A549 treated with CpdA at 1 μM for 4 hours (cell line): ENCODE results near the gene KIF1A. TPM values are rescaled to one million over a fixed set of nuclear protein-coding genes. Genes with fewer than 3 reads are reported as not detected.

ENCODE experiments used
- total RNA-seq: library from RNA; stranded (reverse); fragments of 200-300 nt; extraction: Qiagen RNA extraction; gene quantifications from 5 replicates; pipeline ENCODE4 v1.2.3, GENCODE V29; 2022; ENCODE audit warnings: low read depth

The KIF1A gene, protein sequence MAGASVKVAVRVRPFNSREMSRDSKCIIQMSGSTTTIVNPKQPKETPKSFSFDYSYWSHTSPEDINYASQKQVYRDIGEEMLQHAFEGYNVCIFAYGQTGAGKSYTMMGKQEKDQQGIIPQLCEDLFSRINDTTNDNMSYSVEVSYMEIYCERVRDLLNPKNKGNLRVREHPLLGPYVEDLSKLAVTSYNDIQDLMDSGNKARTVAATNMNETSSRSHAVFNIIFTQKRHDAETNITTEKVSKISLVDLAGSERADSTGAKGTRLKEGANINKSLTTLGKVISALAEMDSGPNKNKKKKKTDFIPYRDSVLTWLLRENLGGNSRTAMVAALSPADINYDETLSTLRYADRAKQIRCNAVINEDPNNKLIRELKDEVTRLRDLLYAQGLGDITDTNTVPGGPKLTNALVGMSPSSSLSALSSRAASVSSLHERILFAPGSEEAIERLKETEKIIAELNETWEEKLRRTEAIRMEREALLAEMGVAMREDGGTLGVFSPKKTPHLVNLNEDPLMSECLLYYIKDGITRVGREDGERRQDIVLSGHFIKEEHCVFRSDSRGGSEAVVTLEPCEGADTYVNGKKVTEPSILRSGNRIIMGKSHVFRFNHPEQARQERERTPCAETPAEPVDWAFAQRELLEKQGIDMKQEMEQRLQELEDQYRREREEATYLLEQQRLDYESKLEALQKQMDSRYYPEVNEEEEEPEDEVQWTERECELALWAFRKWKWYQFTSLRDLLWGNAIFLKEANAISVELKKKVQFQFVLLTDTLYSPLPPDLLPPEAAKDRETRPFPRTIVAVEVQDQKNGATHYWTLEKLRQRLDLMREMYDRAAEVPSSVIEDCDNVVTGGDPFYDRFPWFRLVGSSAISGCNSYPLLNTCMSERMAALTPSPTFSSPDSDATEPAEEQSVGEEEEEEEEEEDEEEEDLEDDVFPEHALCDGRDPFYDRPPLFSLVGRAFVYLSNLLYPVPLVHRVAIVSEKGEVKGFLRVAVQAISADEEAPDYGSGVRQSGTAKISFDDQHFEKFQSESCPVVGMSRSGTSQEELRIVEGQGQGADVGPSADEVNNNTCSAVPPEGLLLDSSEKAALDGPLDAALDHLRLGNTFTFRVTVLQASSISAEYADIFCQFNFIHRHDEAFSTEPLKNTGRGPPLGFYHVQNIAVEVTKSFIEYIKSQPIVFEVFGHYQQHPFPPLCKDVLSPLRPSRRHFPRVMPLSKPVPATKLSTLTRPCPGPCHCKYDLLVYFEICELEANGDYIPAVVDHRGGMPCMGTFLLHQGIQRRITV (N-terminal part only)
- 0.65 to 1.3 TPM (median 0.76 TPM) in 5 replicates for total RNA-seq

DNA sequence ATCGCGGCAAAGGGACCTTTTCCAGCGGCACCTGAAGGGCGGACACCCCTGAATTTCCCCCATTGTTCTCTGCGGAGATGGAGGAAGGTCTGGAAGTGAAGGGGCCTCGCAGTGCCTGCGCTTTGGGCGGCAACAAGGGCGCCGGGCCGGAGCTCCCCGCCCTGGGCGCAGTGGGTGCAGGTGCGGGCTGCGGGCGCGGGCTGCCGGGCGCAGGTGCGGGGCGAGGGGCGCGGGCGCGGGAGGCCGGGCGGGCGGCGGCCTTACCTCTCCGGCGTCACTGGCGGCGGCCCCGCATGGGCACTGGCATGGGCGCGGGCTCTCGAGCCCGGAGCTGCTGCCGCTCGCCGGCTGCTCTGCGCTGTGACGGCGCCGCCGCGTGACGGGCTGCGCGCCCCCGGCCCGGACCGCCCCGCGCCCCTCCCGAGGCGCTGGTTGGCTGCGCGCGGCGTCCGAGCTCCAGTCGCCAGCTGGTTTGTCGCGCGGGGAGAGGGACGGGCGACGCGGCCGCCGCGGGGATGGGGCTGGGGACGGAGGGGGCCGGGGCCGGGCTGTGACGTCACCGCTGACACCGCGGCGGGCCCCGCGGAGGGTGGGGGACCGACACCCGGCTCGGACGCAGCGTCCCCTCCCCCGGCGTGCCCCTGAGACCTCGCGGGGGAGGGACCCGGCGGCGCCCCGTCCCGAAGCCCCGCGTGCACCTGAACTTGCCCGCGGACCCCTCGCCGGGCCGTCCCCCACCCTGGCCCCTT is at the start of gene KIF1A:
Gene KIF1A, minus strand, starts transcription at position 362 of the 749 bp plus-strand sequence. CDS start 22,467 bp downstream, outside the sequence.

DNA sequence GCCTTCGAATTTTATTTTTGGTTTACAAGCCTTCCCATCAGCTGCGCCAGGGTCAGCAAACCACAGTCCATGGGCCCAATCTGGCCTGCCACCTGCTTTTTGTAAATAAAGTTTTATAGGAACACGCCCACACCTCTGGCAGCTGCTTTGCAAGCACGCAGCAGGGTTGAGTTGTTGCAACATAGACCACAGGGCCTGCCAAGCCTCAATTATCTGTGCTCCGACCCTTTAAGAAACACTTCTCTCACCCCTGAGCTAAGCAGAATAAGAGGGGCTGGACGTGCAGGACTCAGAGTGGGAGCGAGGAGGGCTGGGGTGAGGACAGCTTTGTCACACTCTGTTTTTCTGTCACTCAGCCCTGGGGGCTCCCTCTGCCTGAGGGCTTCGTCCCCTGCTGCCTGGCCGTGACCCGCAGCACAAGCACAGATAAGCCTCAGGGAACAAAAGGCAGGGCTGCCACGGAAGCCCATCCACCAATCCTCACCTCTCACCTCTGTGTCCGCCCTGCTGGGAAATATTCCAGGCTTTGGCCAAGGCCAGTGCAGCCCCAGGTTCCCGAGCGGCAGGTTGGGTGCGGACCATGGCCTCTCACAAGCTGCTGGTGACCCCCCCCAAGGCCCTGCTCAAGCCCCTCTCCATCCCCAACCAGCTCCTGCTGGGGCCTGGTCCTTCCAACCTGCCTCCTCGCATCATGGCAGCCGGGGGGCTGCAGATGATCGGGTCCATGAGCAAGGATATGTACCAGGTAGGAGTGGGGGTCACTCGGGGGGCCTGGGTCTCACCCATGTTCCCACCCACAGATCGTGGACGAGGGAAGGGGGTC is 48.5 kb upstream of the KIF1A start, which contains the start of gene AGXT:
Gene AGXT, plus strand, starts transcription at position 539 of the 823 bp plus-strand sequence. Its CDS starts 42 bp downstream, at position 581.

DNA sequence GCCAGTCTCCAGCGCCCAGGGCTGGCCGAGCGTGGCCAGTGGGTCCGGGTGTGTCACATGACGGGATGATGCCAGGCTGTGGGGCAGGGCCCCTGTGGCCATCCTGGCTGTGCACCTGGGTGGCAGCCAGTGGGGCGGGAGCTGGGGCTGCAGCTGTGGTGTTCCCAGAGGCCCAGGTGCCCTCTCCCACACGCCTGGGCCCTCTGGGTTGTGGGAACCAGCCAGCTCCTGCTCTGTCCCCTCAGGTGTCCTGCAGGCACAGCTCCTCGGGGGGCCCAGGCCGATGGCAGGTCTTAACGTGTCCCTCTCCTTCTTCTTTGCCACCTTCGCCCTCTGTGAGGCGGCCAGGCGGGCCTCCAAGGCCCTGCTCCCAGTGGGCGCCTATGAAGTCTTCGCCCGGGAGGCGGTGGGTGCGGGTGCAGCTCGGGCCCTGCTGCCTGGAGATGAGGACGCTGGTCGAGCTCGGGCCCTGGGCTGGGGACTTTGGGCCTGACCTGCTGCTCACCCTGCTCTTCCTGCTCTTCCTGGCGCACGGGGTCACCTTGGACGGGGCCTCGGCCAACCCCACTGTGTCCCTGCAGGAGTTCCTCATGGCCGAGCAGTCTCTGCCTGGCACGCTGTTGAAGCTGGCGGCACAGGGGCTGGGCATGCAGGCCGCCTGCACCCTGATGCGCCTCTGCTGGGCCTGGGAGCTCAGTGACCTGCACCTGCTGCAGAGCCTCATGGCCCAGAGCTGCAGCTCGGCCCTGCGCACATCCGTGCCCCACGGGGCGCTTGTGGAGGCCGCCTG is 128.2 kb downstream of the KIF1A start, which contains the start of gene AQP12A:
Gene AQP12A, plus strand, starts transcription at position 236 of the 790 bp plus-strand sequence. Its CDS starts 48 bp downstream, at position 284.

DNA sequence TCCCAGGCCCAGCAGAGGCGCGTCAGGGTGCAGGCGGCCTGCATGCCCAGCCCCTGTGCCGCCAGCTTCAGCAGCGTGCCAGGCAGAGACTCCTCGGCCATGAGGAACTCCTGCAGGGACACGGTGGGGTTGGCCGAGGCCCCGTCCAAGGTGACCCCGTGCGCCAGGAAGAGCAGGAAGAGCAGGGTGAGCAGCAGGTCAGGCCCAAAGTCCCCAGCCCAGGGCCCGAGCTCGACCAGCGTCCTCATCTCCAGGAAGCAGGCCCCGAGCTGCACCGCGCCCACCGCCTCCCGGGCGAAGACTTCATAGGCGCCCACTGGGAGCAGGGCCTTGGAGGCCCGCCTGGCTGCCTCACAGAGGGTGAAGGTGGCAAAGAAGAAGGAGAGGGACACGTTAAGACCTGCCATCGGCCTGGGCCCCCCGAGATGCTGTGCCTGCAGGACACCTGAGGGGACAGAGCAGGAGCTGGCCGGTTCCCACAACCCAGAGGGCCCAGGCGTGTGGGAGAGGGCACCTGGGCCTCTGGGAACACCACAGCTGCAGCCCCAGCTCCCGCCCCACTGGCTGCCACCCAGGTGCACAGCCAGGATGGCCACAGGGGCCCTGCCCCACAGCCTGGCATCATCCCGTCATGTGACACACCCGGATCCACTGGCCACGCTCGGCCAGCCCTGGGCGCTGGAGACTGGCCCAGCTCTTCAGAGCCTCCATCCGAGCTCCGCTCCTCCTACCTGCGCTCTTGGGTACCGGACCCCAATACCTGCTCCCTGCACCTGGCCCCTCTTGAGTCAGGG is 137.4 kb downstream of the KIF1A start, which contains the start of gene AQP12B:
Gene AQP12B, minus strand, starts transcription at position 455 of the 794 bp plus-strand sequence. Its CDS starts 48 bp downstream, at position 407.

Other genes starting within 250 kb of the KIF1A start
- 15.9 to 28.9 TPM (median 22.6 TPM) in 5 replicates for gene CAPN10, start 233.5 kb downstream of the KIF1A start, total RNA-seq
- gene GPR35, start 194.7 kb downstream of the KIF1A start, total RNA-seq = 0.40 to 1.3 TPM (median 0.93 TPM) in 5 replicates
- not detected in 5 replicates for gene AQP12B, start 137.3 kb downstream of the KIF1A start, total RNA-seq
- gene AQP12A, start 128.4 kb downstream of the KIF1A start, total RNA-seq = not detected in 5 replicates
- 0.05 TPM in 1 of 5 replicates, not detected in the others for gene AGXT, start 48.6 kb upstream of the KIF1A start, total RNA-seq
- 0.03 to 0.17 TPM (median 0.15 TPM) in 3 of 5 replicates, not detected in the others for gene MAB21L4, start 75.9 kb upstream of the KIF1A start, total RNA-seq
- not detected in 5 replicates for gene CROCC2, start 86.1 kb upstream of the KIF1A start, total RNA-seq
- 0.42 to 0.72 TPM (median 0.58 TPM) in 5 replicates for gene SNED1, start 178.4 kb upstream of the KIF1A start, total RNA-seq